ENCODE results near the gene LGALS1. TPM values are rescaled to one million over a fixed set of nuclear protein-coding genes. Genes with fewer than 3 reads are reported as not detected.

The LGALS1 gene
- total and polyA plus RNA-seq, 9 of the 15 experiments (the other 6 are each of a cell fraction or from before 2014, with no cell fraction given), result 160 to 800 (median 330) TPM

DNA sequence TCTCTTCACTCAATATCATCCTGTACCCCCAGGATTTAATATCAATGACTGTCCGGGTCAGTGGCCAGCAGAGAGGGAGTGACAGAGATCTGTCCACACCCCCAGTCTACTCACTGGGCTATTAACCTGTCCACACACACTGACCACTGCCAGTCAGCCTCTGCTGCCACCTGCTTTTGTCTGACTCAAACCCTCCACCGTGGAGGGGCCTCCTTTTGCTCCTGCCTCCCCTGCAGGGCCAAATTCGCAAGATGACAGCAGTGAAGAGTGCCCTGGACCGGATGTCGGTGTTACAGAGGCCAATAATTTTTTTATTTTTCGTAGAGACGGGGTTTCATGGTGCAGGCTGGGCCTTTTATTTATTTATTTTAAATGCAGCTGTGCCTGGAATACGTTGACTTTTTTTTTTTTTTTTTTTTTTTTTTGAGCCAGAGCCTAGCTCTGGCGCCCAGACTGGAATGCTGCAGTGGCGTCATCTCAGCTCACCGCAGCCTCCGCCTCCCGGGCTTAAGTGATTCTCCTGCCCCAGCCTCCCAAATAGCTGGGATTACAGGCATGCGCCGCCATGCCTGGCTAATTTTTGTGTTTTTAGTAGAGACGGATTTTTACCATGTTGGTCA is 11.8 kb upstream of the LGALS1 start (continued):
- no peak for TF ChIP-seq SOX6 (IDR thresholded peaks at IDR 0.05)
- no peak for TF ChIP-seq XRCC5 (IDR thresholded peaks at IDR 0.05; ENCODE audit: low read depth, low read length)

DNA sequence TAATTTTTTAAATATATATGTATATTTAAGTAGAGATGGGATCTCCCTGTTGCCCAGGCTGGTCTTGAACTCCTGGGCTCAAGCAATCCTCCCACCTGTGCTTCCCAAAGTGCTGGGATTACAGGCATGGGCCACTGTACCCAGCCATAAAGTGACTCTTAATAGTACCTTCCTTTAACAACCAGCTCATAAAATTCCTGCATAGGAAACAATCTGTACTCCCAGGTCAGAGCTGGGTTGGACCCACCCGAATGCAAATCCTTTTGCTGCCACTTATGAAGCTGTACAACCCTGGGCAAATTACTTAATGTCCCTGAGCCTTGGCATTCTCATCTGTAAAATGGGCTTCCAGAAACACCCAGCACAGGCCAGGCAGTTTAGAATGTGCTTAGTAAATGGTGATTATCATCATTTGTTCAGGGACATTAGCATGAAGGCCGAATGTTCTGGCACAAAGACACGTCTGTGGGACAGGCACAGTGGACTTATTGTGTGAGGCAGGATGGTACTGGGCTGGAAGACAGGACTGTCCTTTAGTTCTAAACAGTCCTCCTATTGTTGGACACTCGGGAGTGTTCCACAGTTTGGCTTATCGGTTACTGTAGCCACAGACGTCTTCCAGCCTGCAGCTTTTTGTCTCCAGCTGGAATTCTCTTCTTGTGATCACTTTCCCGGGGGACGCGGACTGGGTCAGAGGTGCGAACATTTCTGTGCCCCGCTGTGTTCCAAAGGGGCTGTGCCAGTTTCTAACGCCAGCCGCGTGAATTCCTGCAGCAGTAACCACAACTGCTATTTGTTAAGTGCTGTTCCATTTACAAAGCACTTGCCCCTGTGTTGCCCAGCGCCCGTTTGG is 11.0 kb upstream of the LGALS1 start:
- CTCF ChIA-PET (ENCODE audit: low intra/inter-chr PET ratio), result no interaction called here
- Histone ChIP-seq H3K27ac (ENCODE audit: extremely low read depth, low read depth, low read length) (no peak overlapping the region), H3K4me2 (ENCODE audit: insufficient read depth, low read length) (no peak overlapping the region), H3K9ac (ENCODE audit: insufficient read depth in 1 of 2, low read depth in 2 of 2, low read length in 2 of 2) (no peak overlapping the region; a peak in 1 of 4 replicates), H3K27me3 (ENCODE audit: control insufficient read depth in 2 of 2, insufficient read depth in 2 of 2, low read length in 2 of 2) (no peaks in the 10 kb centered on the region), H4K20me1 (replicated peaks; ENCODE audit: control insufficient read depth, insufficient read depth, low read length) (peaks cover 17% of the 10 kb centered on the region), H3K9me3 (replicated peaks; ENCODE audit: control insufficient read depth, insufficient read depth, low read depth, low read length) (no peaks in the 10 kb centered on the region), H2AFZ (ENCODE audit: low read depth, low read length) (no peak overlapping the region), H3K9me1 (ENCODE audit: control insufficient read depth, insufficient read depth, low read length) (peaks cover 4% of the 10 kb centered on the region), H3K36me3 (ENCODE audit: control insufficient read depth, insufficient read depth, low read length) (peaks cover 60% of the 10 kb centered on the region; the same call in 2 of the 3 replicates), H3K4me3 (no peak overlapping the region), H3K79me2 (ENCODE audit: control insufficient read depth, insufficient read depth, low read length) (peaks cover 59% of the 10 kb centered on the region), H3K4me1 (replicated peaks in 1 of 2; ENCODE audit: control insufficient read depth in 2 of 2, insufficient read depth in 2 of 2, low read length in 2 of 2) (peaks cover 18 to 27% of the 10 kb centered on the region in 2 experiments)
- POLR2A ChIA-PET, result no interaction called here
- DNase-seq (ENCODE audit: extremely low read depth in 1 of 4, low spot score in 3 of 4) (peak in 1 of 4 experiments; percentile 3), ATAC-seq (no peak), FAIRE-seq (no peak)
- no TSS peak for BruUV-seq (replicated peaks)
- in situ Hi-C loops (cut with MboI) (no loop called here), intact Hi-C loops (cut with micrococcal nuclease) (no loop called here)
- WGBS (ENCODE audit: insufficient coverage, low coverage, missing lambda C conversion rate), result 91% methylated on average over 15 of the region's 16 CpGs
- TF ChIP-seq, protein P1, sequence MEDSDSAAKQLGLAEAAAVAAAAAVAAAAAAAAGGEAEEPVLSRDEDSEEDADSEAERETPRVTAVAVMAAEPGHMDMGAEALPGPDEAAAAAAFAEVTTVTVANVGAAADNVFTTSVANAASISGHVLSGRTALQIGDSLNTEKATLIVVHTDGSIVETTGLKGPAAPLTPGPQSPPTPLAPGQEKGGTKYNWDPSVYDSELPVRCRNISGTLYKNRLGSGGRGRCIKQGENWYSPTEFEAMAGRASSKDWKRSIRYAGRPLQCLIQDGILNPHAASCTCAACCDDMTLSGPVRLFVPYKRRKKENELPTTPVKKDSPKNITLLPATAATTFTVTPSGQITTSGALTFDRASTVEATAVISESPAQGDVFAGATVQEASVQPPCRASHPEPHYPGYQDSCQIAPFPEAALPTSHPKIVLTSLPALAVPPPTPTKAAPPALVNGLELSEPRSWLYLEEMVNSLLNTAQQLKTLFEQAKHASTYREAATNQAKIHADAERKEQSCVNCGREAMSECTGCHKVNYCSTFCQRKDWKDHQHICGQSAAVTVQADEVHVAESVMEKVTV (CRISPR knock-in tag; IDR thresholded peaks at IDR 0.05), result no peak
- TF ChIP-seq ESRRB (CRISPR knock-in tag; IDR thresholded peaks at IDR 0.05; ENCODE audit: borderline replicate concordance), result no peak
- TF ChIP-seq SAP30 (IDR thresholded peaks at IDR 0.05; ENCODE audit: borderline replicate concordance, insufficient read depth, low read depth, low read length, poor library complexity, severe bottlenecking), result no peak
- TF ChIP-seq GABPB2 (CRISPR knock-in tag; conservative IDR thresholded peaks at IDR 0.05), result no peak
- no peak for TF ChIP-seq LARP7 (IDR thresholded peaks at IDR 0.05)
- 0 out of 2 replicates have a peak, but pooled peaks have one; percentile 42 for TF ChIP-seq SMARCA5 (IDR thresholded peaks at IDR 0.05)
- peak in 1 of 2 experiments; percentile 28; a peak in 1 of 4 replicates for TF ChIP-seq KDM1A (IDR thresholded peaks at IDR 0.05)
- TF ChIP-seq BCOR (IDR thresholded peaks at IDR 0.05), result peak; percentile 70
- TF ChIP-seq SRF (CRISPR knock-in tag; IDR thresholded peaks at IDR 0.05), result no peak
- peak; percentile 83 for TF ChIP-seq RBM25 (IDR thresholded peaks at IDR 0.05; ENCODE audit: low read depth, low read length, severe bottlenecking)
- no peak for TF ChIP-seq ZNF175 (CRISPR knock-in tag; IDR thresholded peaks at IDR 0.05; ENCODE audit: low read depth)

Data from K562 (cell line).